Neural cell (in vitro differentiated cells): ENCODE results near the gene PRKAG2. TPM values are rescaled to one million over a fixed set of nuclear protein-coding genes. Genes with fewer than 3 reads are reported as not detected.

Experiments used
- H2AFZ ChIP-seq: fragments of 200-600, 300-800 bp; sonication (generic), shearing (Covaris generic); 2 replicates; pipeline ENCODE4 v1.6.0; 2014; ENCODE audit warnings: low read depth, mild to moderate bottlenecking, antibody characterized with exemption, low read length, moderate library complexity
- H3F3A ChIP-seq: fragments of 200-600 bp; shearing (Covaris generic); 2 replicates; pipeline ENCODE4 v1.6.1; 2016; ENCODE audit warnings: mild to moderate bottlenecking, moderate library complexity, mixed read lengths, antibody characterized with exemption, low read length; ENCODE audit not compliant: insufficient read depth, poor library complexity, severe bottlenecking
- H3K27ac ChIP-seq: fragments of 200-600, 300-800 bp; sonication (generic), shearing (Covaris generic); 2 replicates; pipeline ENCODE4 v1.5.1; 2014; ENCODE audit warnings: mild to moderate bottlenecking, low read length, moderate library complexity
- H3K27me3 ChIP-seq: fragments of 300-800, 200-600 bp; sonication (generic), shearing (Covaris generic); 2 replicates; pipeline ENCODE4 v1.6.0; 2014; ENCODE audit warnings: mild to moderate bottlenecking, low read depth, low read length, moderate library complexity; ENCODE audit not compliant: insufficient read depth
- H3K36me3 ChIP-seq: fragments of 300-800, 200-600 bp; sonication (generic), shearing (Covaris generic); 2 replicates; pipeline ENCODE4 v1.5.1; 2014; ENCODE audit warnings: mild to moderate bottlenecking, antibody characterized with exemption, low read length, moderate library complexity; ENCODE audit not compliant: insufficient read depth
- H3K4me2 ChIP-seq: fragments of 300-800, 200-600 bp; sonication (generic), shearing (Covaris generic); 2 replicates; pipeline ENCODE4 v1.6.0; 2014; ENCODE audit warnings: mild to moderate bottlenecking, low read length
- H3K4me3 ChIP-seq: fragments of 300-800, 200-600 bp; sonication (generic), shearing (Covaris generic); 2 replicates; pipeline ENCODE4 v1.5.1; 2014; ENCODE audit warnings: mild to moderate bottlenecking, low read length, moderate library complexity
- H3K79me2 ChIP-seq: fragments of 200-600 bp; shearing (Covaris generic); replicated peaks from 2 replicates; pipeline ENCODE4 v1.6.0; 2014; ENCODE audit warnings: mild to moderate bottlenecking, low read length, moderate library complexity; ENCODE audit not compliant: insufficient read depth
- H3K9ac ChIP-seq: fragments of 300-800, 200-600 bp; sonication (generic), shearing (Covaris generic); 2 replicates; pipeline ENCODE4 v1.6.1; 2016; ENCODE audit warnings: mild to moderate bottlenecking, low read length, mixed read lengths
- H3K9me2 ChIP-seq: fragments of 200-600 bp; shearing (Covaris generic); 2 replicates; pipeline ENCODE4 v1.6.1; 2016; ENCODE audit warnings: mild to moderate bottlenecking, low read length, mixed read lengths; ENCODE audit not compliant: insufficient read depth
- H3K9me3 ChIP-seq: fragments of 200-600, 300-800 bp; sonication (generic), shearing (Covaris generic); 2 replicates; pipeline ENCODE4 v1.6.1; 2016; ENCODE audit warnings: mild to moderate bottlenecking, mixed run types, low read length, moderate library complexity, mixed read lengths
- H4K20me1 ChIP-seq: fragments of 200-600 bp; shearing (Covaris generic); 2 replicates; pipeline ENCODE4 v1.6.1; 2016; ENCODE audit warnings: mild to moderate bottlenecking, mixed run types; ENCODE audit not compliant: insufficient read depth
- EP300 ChIP-seq: fragments of 450-650 bp; conservative IDR thresholded peaks from 2 replicates; pipeline ENCODE4 v1.6.1; 2014; ENCODE audit warnings: antibody characterized with exemption, mild to moderate bottlenecking, moderate library complexity; ENCODE audit not compliant: poor library complexity, severe bottlenecking
- EZH2 ChIP-seq: fragments of 200-600, 300-800 bp; shearing (Covaris generic), sonication (generic); IDR thresholded peaks from 2 replicates; pipeline ENCODE4 v1.6.1; 2014; ENCODE audit warnings: antibody characterized with exemption, low read length, borderline replicate concordance, mild to moderate bottlenecking; ENCODE audit not compliant: insufficient read depth, poor library complexity, severe bottlenecking
- MXI1 ChIP-seq: fragments of 450-650 bp; conservative IDR thresholded peaks from 2 replicates; pipeline ENCODE4 v1.6.1; 2014; ENCODE audit warnings: antibody characterized with exemption, mild to moderate bottlenecking; ENCODE audit not compliant: poor library complexity, severe bottlenecking
- POLR2AphosphoS5 ChIP-seq: IDR thresholded peaks from 2 replicates; pipeline ENCODE4 v1.6.1; 2012
- RAD21 ChIP-seq: fragments of 450-650 bp; conservative IDR thresholded peaks from 2 replicates; pipeline ENCODE4 v1.6.1; 2014; ENCODE audit warnings: antibody characterized with exemption, mild to moderate bottlenecking, moderate library complexity
- REST ChIP-seq: IDR thresholded peaks from 2 replicates; pipeline ENCODE4 v1.6.1; 2012; ENCODE audit warnings: borderline replicate concordance
- SMC3 ChIP-seq: fragments of 450-650 bp; conservative IDR thresholded peaks from 2 replicates; pipeline ENCODE4 v1.6.1; 2014; ENCODE audit warnings: antibody characterized with exemption, mild to moderate bottlenecking, moderate library complexity; ENCODE audit not compliant: poor library complexity
- TAF1 ChIP-seq: IDR thresholded peaks from 2 replicates; pipeline ENCODE4 v1.6.1; 2012; ENCODE audit warnings: low read depth
- polyA plus RNA-seq: library from polyadenylated mRNA; depleted of rRNA; stranded (reverse); fragments of >200 nt; gene quantifications from 2 replicates; pipeline ENCODE4 v1.2.3, GENCODE V29; 2014
- TF ChIP-seq, protein P1 (sequence below): fragments of 450-650 bp; IDR thresholded peaks from 2 replicates; pipeline ENCODE4 v1.5.1; 2014; ENCODE audit warnings: antibody characterized with exemption, mild to moderate bottlenecking, moderate library complexity; ENCODE audit not compliant: poor library complexity, severe bottlenecking

Gene PRKAG2
- polyA plus RNA-seq, 1 donor from 2014 or later = 22.9 TPM

DNA sequence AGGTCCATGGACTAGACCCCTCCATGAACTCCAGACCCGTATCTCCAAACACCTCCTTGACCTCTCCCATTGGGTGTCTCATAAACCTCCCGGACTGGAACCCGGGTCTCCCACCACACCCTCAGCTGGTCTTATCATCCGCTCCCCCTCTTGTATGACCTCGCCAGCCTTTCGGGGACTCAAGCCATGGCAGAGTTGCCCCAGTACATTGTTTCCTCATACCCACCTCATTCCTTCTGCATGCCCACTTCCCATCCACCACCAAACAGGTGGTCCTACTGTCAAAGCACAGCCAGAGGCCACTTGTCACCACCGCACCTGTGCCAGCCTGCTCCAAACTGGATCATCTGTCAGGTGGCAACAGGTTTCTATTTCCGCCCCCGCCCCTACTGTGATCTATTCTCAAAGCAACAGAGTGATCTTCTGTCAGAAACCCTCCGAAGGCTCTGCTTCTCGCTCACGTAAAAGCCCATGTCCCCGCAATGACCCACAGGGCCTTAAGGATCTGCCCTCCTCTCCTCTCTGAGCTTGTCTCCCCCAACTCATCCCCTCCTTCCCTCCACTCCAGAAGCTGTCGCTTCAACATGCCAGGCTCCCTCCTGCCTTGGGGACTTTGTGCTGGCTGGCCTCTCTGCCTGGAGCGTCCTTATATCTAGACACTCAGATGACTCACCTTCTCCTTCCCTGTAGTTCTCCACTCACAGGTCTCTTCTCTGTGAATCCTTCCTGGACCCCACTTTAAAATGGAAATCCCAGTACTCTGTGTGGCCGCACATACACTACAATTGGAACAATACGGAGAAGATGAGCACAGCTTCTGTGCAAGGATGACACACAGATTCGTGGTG, 22.8 kb upstream of the PRKAG2 start:
- H2AFZ ChIP-seq = no peak overlapping the region
- no peaks in the 10 kb centered on the region for H3K9me2 ChIP-seq
- peak overlapping the region; percentile 63 for H3K27ac ChIP-seq
- no peaks in the 10 kb centered on the region for H3F3A ChIP-seq
- H3K79me2 ChIP-seq = no peaks in the 10 kb centered on the region
- no peaks in the 10 kb centered on the region for H3K9me3 ChIP-seq
- H3K9ac ChIP-seq = no peak overlapping the region
- H3K27me3 ChIP-seq = no peaks in the 10 kb centered on the region
- TF ChIP-seq RAD21 (no peak), REST (no peak), TAF1 (no peak), MXI1 (no peak), POLR2AphosphoS5 (no peak), EZH2 (no peak), EP300 (no peak), SMC3 (no peak)
- TF ChIP-seq, protein P1, sequence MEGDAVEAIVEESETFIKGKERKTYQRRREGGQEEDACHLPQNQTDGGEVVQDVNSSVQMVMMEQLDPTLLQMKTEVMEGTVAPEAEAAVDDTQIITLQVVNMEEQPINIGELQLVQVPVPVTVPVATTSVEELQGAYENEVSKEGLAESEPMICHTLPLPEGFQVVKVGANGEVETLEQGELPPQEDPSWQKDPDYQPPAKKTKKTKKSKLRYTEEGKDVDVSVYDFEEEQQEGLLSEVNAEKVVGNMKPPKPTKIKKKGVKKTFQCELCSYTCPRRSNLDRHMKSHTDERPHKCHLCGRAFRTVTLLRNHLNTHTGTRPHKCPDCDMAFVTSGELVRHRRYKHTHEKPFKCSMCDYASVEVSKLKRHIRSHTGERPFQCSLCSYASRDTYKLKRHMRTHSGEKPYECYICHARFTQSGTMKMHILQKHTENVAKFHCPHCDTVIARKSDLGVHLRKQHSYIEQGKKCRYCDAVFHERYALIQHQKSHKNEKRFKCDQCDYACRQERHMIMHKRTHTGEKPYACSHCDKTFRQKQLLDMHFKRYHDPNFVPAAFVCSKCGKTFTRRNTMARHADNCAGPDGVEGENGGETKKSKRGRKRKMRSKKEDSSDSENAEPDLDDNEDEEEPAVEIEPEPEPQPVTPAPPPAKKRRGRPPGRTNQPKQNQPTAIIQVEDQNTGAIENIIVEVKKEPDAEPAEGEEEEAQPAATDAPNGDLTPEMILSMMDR = no peak
- H3K36me3 ChIP-seq = no peaks in the 10 kb centered on the region
- H4K20me1 ChIP-seq = no peaks in the 10 kb centered on the region
- no peak overlapping the region for H3K4me2 ChIP-seq
- H3K4me3 ChIP-seq = no peak overlapping the region

GRCh38 chr7:151897951-151898686, 21.2 kb upstream of the PRKAG2 start:
- no peaks in the 10 kb centered on the region for H3K9me3 ChIP-seq
- H3K79me2 ChIP-seq = no peaks in the 10 kb centered on the region
- H3K27me3 ChIP-seq = no peaks in the 10 kb centered on the region
- peak overlapping the region; percentile 72 for H3K27ac ChIP-seq
- H2AFZ ChIP-seq = peak overlapping the region; percentile 2
- no peaks in the 10 kb centered on the region for H3K36me3 ChIP-seq
- TF ChIP-seq EP300 (no peak), POLR2AphosphoS5 (no peak), SMC3 (no peak), RAD21 (no peak), REST (no peak), EZH2 (no peak), MXI1 (no peak), TAF1 (no peak)
- TF ChIP-seq, protein P1 = no peak
- no peaks in the 10 kb centered on the region for H4K20me1 ChIP-seq
- no peak overlapping the region for H3K4me2 ChIP-seq
- no peaks in the 10 kb centered on the region for H3K9me2 ChIP-seq
- peak overlapping the region; percentile 6 for H3K4me3 ChIP-seq
- peak overlapping the region; percentile 57 for H3K9ac ChIP-seq
- H3F3A ChIP-seq = no peaks in the 10 kb centered on the region
